ENCODE measurements around the gene UBQLN1.
A peak's percentile ranks its signal among the peaks of the same experiment; 100 is the strongest.
"Not testable (repeated sequence)": the region's sequence is repeated elsewhere in the genome, so short reads cannot be mapped to it uniquely, and the experiment has no call there.

The UBQLN1 gene

GRCh38 chr9:83630938-83631457 is 76.8 kb downstream of the UBQLN1 start:
- DNase-seq = no peak

DNA sequence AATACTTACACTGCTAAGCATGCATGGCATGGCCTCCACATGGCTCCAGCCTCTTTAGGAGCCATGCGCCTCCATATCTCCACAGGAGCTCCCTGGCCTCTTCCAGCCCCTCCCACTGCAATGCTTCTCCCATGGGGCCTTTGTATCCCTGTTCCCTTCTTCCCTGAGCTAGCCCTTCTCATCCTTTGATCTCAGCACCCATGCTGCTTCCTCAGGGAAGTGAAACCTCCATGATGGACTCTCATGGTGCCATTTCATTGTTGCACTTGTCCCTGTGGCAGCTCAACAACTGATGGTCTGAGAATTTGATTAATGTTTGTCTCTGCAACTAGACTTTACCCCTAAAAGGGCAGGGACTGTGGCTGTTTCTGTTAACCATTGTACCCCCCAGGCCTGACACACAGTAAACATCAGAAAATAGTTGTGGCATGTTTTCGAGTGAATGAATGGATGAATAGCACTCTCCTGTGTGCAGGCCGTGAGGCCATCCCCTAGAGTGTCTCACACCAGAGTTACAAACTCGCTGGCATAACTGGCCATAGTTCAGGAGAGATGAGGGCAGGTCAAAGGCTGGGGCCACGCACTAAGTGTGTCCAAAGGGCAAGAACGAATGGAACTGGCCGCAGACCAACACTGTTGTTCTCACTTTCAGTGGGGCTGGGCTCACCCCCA is 78.2 kb downstream of the UBQLN1 start:
- no peak for DNase-seq

GRCh38 chr9:83628540-83628939 is 79.2 kb downstream of the UBQLN1 start:
- no peak for DNase-seq

DNA sequence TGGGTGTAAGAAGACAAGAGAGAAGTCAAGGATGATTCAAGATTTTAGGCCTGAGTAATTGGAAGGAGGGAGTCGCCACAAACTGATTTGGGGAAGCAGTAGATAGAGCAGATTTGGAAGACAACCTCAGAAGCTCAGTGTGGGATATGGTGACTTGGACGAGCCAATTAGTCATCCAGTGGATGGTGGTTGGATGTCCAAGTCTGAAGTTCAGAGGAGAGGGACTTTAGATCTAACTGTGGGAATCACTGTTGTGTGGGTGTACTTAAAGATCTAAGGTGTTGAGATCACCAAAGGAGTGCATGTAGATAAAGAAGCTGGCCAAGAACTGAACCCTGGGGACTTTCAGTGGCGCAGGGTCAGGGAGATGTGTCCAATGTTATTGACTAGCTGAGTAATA is 82.6 kb downstream of the UBQLN1 start:
- DNase-seq = no peak

GRCh38 chr9:83623679-83624076 is 84.1 kb downstream of the UBQLN1 start:
- DNase-seq = peak in 1 of 2 donors; percentile 34

- peak; percentile 50 to 54 for DNase-seq
Observed at GRCh38 chr9:83622939-83623678, 84.6 kb downstream of the UBQLN1 start, which contains the start of gene IDNK. Gene IDNK, plus strand, starts transcription at chr9:83623143. Its CDS starts 29 bp downstream, at chr9:83623172.

GRCh38 chr9:83622433-83622938 is 85.3 kb downstream of the UBQLN1 start:
- no peak for DNase-seq

GRCh38 chr9:83620841-83621636 is 86.7 kb downstream of the UBQLN1 start:
- DNase-seq = peak; percentile 34 to 40

DNA sequence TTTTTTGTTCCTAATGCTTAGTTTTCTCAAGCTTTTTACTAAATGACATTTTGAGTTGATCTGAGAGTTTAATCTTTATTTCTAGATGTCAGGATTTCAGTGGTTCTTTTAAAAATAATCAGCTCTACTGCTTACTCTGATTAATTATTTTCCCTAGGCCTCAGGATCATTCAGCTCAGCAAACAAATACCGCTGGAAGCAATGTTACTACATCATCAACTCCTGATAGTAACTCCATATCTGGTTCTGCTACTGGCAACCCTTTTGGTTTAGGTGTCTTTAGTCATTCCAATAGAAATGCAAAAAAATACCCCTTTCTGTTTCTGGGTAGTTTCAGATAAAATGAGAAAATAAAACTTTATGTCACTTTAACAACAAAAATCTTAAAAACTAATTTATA is 90.5 kb downstream of the UBQLN1 start:
- DNase-seq = no peak

DNA sequence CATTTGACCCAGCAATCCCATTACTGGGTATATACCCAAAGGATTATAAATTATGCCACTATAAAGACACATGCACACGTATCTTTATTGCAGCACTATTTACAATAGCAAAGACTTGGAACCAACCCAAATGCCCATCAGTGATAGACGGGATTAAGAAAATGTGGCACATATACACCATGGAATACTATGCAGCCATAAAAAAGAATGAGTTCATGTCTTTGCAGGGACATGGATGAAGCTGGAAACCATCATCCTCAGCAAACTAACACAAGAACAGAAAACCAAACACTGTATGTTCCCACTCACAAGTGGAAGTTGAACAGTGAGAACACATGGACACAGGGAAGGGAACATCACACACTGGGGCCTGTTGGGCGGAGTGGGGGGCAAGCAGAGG is 94.5 kb downstream of the UBQLN1 start:
- not testable (repeated sequence) for DNase-seq
